Measurements from ENCODE around the gene TSPAN5.
"Not testable (repeated sequence)": the region's sequence is repeated elsewhere in the genome, so short reads cannot be mapped to it uniquely, and the experiment has no call there.

TSPAN5 gene

GRCh38 chr4:98658287-98659105 is at the start of gene TSPAN5:
TSS of gene TSPAN5 (minus strand) at chr4:98658611.
- DNase-seq: peak; percentile 60 to 79

DNA sequence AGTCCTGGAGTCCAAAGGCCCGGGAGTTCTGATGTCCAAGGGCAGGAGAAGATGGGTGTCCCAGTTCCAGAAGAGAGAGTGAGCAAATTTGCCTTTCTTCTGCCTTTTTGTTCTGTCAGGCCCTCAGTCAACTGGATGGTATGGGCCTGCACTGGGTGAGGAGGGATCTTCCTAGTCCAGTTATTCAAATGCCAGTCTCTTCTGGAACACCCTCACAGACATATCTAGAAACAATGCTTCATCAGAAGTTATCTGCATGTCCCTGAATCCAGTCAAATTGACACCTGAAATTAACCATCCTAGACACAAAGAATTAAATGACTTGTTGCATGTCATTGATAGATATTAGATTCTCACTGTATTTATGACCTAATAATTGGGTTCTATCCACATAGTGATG is 48.5 kb upstream of the TSPAN5 start:
- DNase-seq: no peak

- no peak for DNase-seq
Measured at GRCh38 chr4:98706200-98706813, 47.9 kb upstream of the TSPAN5 start.

GRCh38 chr4:98705586-98705985 is 47.2 kb upstream of the TSPAN5 start:
- DNase-seq: not testable (repeated sequence)

GRCh38 chr4:98700656-98701055 is 42.2 kb upstream of the TSPAN5 start:
- DNase-seq: no peak

GRCh38 chr4:98694076-98694475 is 35.7 kb upstream of the TSPAN5 start:
- DNase-seq: no peak

- DNase-seq: no peak
Measured at GRCh38 chr4:98692411-98692810, 34.0 kb upstream of the TSPAN5 start.

DNA sequence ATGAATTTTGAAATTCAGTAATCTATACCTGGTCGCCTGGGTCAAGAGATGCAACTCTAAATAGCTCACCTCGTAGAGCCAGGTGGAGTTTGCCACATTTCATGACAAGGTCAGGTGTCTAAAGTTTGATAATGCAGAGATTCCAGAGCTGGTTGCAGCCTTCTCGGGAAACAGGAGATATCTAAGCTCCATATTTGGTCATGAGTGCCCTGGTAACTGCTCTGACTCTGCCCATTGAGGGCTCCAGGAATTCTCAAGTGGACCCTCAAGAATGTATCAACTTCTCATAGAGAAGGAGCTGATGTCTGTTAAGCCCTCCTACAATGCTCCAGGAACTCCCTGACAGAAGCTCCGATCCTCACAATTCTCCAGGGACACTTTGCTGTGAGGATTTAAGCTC is 33.2 kb upstream of the TSPAN5 start:
- DNase-seq: no peak

- DNase-seq: no peak
Measured at GRCh38 chr4:98689507-98690174, 31.2 kb upstream of the TSPAN5 start.

DNA sequence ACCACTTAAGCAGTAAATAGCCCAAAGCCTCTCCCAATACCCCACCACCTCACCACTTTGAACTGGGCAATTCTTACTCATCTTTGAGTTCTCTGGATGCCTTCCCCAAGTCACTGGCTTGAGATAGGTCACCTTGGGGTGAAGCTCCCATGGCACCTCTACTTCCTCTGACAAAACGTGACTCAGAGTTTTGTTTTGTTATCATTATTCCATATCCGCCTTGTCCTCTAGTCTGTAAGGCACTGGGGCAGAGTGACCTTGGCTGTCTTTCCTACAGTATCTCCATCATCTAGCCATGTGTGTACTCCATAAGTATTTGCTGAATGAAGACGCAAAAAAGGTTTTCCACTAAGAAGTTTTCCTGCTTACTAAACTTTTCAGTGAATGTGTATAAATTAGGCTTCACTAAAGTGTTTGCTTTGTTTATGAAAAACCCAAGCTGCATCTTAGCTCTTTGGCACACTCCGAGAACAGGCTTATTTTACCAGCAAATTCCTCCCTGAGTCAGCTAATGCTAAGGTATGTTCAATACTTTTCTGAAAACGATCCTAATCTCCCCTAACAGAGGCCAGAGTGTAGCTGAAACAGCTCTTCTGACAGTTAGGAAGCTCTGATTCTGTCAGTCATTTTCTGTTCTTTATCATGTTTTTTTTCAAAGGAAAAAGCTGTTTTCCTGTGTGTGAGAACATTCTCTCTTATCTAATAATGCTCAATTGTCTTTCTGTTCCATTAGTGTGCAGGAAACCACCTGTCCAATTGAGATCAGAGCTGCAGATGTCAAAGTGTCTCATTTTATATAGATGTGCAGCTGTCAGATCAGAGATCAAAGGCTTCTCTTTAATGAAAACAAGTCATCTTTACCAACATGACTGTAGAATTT is 30.2 kb upstream of the TSPAN5 start:
- DNase-seq: no peak

- no peak for DNase-seq
Measured at GRCh38 chr4:98687876-98688275, 29.5 kb upstream of the TSPAN5 start.

GRCh38 chr4:98686847-98687246 is 28.4 kb upstream of the TSPAN5 start:
- no peak for DNase-seq

- peak in 1 of 2 experiments; percentile 33 for DNase-seq
Measured at GRCh38 chr4:98686043-98686707, 27.8 kb upstream of the TSPAN5 start.

DNA sequence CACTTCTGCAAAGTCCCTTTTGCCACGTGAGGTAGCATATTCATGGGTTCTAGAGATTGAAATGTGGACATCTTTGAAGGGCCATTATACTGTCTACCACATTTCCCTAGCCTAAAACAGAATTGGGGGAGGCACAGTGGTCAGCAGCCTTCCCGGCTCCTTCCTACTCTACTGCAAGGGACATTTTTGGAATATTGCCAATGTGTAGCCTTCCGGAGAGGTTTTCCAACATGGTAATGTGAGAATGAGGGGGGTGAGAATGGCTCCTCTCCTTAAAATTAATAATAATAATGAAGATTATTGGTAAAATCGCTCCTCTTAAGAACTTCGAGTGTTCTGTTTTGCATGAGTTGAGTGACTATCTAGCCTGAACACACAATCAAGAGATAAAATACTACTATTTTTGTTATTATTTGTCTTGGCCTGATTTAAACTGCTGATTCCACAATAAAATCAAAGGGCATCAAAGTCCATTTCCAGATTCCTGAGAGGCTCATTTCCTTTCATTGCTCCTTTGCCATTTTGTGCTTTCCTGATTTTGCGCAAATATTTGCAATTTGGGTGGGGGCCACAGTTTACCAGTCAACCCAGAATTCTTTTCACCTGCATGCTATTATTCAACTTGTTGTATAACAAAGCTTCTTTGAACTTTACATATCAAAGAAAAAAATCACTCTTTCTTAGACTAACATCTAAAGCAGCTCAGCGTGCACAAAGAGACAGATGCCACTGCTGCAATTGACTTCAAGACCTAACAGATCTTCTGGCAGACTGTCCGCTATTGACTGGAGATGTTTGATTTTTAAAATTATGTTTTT is 27.0 kb upstream of the TSPAN5 start:
- no peak for DNase-seq

DNA sequence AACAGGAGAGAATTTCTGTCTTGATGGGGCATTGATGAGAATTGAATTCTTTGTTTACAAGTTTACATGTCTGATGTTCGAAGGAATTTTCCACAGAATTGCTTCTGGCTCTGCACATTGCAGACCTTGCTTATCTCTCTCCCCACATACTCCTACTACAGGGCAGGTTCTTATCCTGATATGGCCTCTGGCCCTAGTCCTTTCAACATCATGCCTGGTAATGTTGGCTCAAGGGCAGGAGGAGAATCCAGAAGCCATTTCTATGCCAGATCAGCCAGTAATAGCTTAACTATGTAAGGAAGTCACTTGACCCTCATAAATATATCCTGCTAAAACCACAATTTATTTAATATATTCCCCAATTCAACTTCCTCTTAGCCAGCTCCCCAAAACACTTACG is 24.3 kb upstream of the TSPAN5 start:
- no peak for DNase-seq

- no peak for DNase-seq
Measured at GRCh38 chr4:98680806-98681205, 22.4 kb upstream of the TSPAN5 start.

DNA sequence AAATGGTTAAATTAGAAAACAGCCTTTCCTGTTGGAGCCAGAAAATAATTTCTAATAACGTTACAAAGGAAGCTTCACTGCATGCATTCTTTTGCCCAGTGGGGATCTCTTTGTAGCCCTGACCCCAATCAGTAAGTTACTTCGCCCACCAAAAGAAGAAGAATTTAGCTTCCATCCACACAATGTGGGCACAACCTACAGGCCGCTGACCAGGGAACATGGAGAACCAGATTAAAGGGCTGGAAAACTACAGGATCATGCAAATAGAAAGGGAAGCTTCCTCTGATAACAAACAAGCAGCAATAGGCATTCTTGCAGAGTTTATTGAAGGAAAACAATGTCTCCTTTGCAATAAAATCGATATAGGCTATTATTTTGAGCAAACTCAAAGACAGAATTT is 21.3 kb upstream of the TSPAN5 start:
- no peak for DNase-seq

- no peak for DNase-seq
Measured at GRCh38 chr4:98677799-98678198, 19.4 kb upstream of the TSPAN5 start.

GRCh38 chr4:98674404-98675173 is 16.2 kb upstream of the TSPAN5 start:
- DNase-seq: no peak

DNA sequence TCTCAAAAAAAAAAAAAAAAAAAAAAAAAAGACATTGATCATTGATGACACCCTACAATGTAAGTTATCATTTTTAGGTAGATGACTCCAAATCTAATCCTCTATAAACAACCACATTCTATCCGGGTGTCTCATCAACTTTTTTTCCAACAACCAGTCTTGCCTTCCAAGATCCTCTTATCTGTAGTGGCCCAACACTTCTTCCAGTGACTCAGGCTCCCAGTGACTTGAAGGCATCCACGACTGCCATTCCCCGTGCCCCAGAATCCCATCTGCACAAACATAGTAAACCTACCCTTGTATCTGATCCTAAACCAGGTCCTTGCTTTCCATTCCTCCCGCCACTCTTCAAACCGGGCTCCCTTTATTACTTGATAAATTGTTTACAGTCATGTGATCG is 15.6 kb upstream of the TSPAN5 start:
- DNase-seq: no peak

DNA sequence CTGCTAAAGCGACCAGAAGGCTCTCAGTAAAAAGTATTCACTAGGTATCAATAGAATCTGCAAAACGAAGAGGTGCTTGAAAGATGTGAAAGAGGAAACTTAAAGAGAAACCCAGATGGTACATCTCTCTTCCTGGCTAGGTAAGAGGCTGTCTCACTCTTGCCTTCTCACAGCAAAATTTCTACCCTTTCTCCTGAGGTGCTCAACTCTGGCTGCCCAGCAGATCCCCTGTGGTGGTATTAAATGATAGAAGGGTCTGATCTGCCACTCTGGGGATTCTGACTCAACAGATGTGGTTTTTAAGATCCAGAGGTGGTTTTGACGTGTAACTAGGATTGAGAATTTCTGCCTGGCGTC is 14.9 kb upstream of the TSPAN5 start:
- DNase-seq: no peak
